AG08396 (cell line): ENCODE measurements around the gene PHF12.
"Not testable (repeated sequence)": the region's sequence is repeated elsewhere in the genome, so short reads cannot be mapped to it uniquely, and the experiment has no call there.

Source experiments
- DNase-seq: peaks from one replicate; pipeline ENCODE4 v3.0.0; 2012; ENCODE audit warnings: low spot score, mixed read lengths

PHF12 gene

GRCh38 chr17:28929787-28930186 lies 21.5 kb downstream of the PHF12 start:
- no peak for DNase-seq

GRCh38 chr17:28928061-28928460 lies 23.3 kb downstream of the PHF12 start:
- no peak for DNase-seq

GRCh38 chr17:28926786-28927185 lies 24.5 kb downstream of the PHF12 start:
- DNase-seq, result no peak

GRCh38 chr17:28926366-28926765 lies 25.0 kb downstream of the PHF12 start:
- no peak for DNase-seq

GRCh38 chr17:28925912-28926365 lies 25.4 kb downstream of the PHF12 start:
- peak; percentile 55 for DNase-seq

GRCh38 chr17:28920201-28920600 lies 31.1 kb downstream of the PHF12 start:
- no peak for DNase-seq

- no peak for DNase-seq
These were observed 33.0 kb downstream of the PHF12 start for GRCh38 chr17:28918295-28918694.

- no peak for DNase-seq
These were observed 33.9 kb downstream of the PHF12 start for GRCh38 chr17:28917465-28917864.

- DNase-seq, result no peak
These were observed 34.3 kb downstream of the PHF12 start for GRCh38 chr17:28917029-28917428.

- no peak for DNase-seq
These were observed 34.9 kb downstream of the PHF12 start for GRCh38 chr17:28916302-28916934.

GRCh38 chr17:28912938-28913333 lies 38.4 kb downstream of the PHF12 start:
- no peak for DNase-seq

GRCh38 chr17:28912281-28912937 lies 38.9 kb downstream of the PHF12 start:
- DNase-seq, result no peak

- no peak for DNase-seq
These were observed 39.8 kb downstream of the PHF12 start for GRCh38 chr17:28911411-28912045.

GRCh38 chr17:28910534-28910933 lies 40.8 kb downstream of the PHF12 start:
- DNase-seq, result no peak

GRCh38 chr17:28908640-28909167 lies 42.6 kb downstream of the PHF12 start:
- peak; percentile 84 for DNase-seq

GRCh38 chr17:28907709-28908475 lies 43.4 kb downstream of the PHF12 start:
- no peak for DNase-seq

- DNase-seq, result no peak
These were observed 44.4 kb downstream of the PHF12 start for GRCh38 chr17:28906706-28907438.

- DNase-seq, result no peak
These were observed 45.0 kb downstream of the PHF12 start for GRCh38 chr17:28906276-28906675.

- no peak for DNase-seq
These were observed 46.5 kb downstream of the PHF12 start for GRCh38 chr17:28904800-28905199.

GRCh38 chr17:28903546-28903841 lies 47.8 kb downstream of the PHF12 start:
- not testable (repeated sequence) for DNase-seq

GRCh38 chr17:28902819-28903545 lies 48.3 kb downstream of the PHF12 start, which contains the start of gene DHRS13:
TSS of gene DHRS13 (minus strand) at chr17:28903079. CDS start at chr17:28902944, 135 bp downstream.
- peak; percentile 97 for DNase-seq
